ENCODE data around the gene MFN1.
"Not testable (repeated sequence)": the region's sequence is repeated elsewhere in the genome, so short reads cannot be mapped to it uniquely, and the experiment has no call there.

Gene MFN1

DNA sequence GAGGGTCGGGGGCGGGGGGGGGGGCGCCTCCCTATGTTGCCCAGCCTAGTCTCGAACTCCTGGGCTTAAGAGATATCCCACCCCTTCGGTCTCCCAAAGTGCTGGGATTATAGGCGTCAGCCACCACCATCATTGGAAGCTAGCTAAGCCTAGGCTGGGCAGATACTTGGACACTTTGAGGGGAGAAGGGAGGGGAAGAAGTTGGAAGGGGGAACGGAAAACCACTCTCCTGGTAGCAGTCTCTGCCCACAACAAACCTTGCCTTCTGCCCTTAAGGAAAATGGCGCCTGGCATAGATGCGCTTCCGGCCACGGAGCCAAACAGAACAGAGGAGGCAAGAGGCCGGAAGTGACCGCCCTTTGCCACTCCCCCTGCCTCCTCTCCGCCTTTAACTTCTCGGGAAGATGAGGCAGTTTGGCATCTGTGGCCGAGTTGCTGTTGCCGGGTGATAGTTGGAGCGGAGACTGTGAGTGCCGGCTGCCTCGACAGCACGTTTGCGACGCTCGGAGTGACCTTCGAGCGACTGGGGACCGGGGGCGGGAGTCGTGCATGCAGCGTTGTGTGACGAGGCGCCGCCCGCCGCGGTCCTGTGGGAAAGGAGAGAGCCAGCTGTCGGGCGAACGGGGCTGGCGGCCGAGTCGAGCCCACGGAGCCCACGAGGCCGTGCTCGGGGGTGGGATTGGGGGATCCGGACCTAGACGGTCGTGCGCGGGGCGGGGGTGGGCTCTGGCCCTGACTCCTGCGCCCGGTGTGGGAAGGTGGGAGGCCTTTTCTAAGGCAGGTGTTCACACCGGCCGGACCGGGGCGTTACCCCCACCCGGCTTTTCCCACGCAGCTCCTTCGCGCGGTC is at the start of gene MFN1:
Gene MFN1 (plus strand): TSS at position 365 of the 850 bp plus-strand sequence. CDS start 1,143 bp downstream, outside the sequence.
- peak; percentile 96 for DNase-seq

DNA sequence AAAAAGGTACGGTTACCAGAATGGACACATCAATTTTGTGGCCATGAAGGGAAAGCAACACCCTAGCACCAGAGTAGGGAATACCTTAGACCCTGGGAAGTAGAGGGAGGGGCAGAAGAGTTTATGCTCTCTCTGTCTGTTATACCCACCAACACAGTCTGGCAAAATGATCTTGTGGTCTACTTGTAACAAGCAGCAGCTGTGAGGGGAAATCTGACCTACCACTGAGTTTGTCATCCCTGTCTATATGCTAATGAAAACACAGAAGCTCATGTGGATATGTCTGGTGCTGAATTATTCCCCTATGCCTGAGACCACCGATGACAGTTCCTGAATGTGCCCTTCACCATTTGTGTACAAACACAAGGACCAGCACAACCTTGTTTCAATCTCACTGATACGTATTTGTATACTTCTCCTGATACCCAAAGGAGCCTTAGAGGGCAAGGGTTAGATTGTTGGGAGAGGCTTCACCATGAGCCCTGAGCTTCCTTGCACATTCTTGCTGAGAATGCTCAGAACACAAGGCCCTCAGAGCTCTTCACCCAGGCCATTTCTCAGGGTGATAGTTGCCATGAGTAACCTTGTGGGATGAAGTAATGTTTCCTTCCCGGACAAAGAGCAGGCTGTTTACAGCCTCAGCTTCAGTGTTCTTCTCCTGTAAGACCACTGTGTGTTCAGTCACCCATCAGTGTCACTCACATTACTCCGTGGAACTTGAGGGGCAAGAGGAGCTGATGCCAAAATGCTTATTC is 49.4 kb upstream of the MFN1 start:
- DNase-seq, result no peak

DNA sequence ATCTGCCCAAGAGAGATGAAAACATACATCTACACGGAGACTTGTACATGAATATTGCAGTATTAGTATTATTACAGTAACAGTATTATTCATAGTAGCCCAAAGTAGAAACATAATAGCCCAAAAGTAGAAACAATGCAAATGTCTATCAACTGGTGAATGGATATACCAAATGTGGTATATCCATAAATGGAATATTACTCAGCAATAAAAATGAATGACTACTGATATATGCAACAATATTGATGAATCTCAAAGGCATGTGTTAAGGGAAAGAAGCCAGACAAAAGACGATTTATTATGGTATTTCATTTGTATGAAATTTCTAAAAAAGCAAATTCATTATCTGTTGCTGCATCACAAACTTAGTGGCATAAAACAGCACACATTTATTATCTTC is 48.2 kb upstream of the MFN1 start:
- no peak for DNase-seq

DNA sequence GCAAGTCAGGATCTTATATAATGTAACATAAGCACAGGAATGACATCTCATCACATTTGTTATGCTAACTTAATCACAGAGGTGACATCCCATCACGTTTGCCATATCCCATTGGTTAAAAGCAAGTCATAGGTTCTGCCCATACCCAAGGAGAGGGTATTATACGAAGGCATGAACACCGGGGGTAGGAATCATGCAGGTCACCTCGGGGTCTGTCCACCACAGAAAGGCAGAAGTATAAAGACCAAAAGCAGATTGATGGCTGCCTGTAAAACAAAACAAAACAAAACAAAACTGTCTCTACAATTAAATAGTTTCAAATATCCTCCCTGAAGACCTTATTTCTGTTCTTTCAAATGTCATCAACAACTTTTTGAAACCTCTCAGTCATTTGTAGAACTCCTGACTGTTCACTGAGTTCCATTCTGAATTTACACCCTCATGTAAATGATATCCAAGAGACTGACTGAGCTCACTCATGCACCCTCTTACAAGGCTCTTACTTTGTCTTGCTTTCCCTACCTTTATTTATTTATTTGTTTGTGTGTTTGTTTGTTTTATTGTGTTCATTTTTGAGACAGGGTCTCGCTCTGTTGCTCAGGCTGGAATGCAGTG is 47.4 kb upstream of the MFN1 start:
- no peak for DNase-seq

DNA sequence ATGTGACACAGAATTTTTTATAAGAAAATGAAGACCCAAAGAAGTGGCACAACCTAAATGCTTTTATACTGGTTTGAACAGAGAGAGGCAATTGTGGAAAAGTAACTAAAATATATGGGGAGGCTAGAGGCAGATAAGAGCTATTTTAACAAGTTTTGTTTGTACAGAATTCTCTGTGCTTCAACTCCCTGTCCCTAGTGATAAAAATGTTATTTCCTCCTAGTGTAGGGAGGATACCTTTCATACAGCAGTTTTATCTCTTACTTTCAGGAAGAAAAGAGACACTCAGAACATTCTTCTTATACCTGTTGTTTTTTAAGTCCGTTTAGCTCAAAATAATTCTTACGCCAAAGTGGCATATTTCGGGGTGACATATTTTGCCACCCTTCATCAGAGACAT is 45.9 kb upstream of the MFN1 start:
- DNase-seq, result no peak

DNA sequence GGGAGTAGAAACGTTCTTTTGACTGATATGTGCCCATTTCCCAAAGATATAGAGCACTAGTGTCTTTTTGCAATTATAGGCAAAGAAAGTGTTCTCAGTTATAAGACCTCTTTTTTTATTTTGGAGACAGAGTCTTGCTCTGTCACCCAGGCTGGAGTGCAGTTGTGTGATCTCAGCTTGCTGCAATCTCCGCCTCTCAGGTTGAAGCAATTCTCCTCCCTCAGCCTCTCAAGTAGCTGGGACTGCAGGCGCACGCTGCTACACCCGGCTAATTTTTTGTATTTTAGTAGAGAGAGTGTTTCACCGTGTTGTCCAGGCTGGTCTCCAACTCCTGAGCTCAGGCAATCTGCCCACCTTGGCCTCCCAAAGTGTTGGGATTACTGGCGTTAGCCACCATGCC is 45.4 kb upstream of the MFN1 start:
- DNase-seq, result no peak

DNA sequence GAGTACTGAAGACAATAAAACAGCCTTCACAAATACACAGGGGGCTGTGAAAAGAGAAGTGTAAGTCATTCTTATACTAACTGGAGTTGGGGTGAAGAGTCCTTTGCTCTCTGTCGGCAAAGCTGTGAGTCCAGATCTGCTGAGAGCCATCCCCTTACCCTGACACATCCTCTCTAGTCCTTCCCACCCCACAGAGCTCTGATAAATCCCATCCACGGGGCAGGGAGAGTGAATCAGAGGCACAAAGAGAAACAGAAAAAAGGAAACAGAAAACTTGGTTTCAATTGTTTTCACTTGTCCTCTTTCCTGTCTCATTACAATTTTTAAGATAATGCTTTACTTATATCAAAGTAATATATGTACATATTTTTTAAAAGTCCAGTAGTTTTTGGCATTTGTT is 42.9 kb upstream of the MFN1 start:
- DNase-seq, result peak; percentile 15

DNA sequence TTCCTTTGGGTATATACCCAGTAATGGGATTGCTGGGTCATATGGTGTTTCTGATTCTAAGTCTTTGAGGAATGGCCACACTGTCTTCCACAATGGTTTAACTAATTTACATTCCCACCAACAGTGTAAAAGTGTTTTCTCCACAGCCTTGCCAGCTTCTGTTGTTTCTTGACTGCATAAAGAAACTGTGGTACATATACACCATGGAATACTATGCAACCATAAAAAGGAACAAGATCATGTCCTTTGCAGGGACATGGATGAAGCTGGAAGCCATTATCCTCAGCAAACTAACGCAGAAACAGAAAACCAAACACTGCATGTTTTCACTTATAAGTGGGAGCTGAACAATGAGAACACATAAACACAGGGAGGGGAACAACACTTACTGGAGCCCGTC is 40.1 kb upstream of the MFN1 start:
- DNase-seq, result not testable (repeated sequence)

DNA sequence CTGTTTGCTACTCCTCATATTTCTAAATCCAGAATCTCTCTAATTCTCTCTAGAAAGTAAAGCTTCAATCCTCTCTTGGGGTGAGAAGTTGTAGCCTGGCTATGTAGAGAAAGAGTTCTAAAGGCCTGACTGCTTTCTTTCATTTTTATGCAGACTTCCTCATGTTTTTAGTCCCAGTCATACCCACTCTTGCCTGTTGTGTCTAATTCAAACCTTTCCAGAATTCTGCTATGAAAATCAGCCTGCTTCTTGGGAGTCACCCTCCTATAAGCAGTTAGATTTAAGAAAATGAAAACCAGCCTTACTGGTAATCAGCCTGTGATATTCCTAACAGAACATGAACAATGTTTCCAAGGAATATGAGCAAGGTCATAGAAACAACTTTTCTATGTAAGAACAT is 39.5 kb upstream of the MFN1 start:
- DNase-seq, result no peak

DNA sequence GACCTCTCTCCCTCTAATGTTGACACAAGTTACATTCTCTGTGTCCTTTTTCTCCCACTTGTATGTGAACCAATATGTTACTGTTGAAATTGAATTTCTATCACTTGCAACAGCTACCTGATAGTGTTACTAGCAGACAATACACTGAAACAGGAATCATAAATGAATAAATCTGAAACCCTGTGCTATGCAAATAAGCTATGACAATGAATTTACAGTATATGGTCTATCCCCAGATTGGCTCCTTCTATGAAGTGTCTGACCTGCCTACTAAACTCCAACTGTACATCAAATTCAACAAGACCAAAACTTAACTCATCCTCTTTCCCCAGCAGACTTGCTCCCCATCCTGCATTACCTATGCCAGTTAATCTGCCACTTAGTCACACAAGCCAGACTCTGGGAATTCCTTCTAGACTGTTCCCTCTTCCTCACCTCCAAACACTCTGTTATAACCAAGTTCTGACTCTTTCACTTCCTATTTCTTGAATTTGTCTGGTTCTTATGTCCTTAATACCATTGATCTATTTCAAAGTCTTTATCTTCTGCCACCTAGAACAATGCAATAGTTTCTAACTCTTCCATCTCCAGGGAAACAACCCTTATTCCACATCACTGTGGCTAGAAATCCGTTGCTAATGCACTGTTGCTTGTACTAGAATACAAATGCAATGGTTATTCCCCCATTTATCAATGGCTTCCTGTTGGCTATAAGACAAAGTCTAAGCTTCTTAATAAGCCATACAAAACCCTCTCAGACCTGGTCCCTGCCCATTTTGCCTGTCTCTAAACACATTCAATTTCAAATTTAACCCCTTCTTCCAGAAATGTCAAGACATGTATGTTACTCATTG is 38.1 kb upstream of the MFN1 start:
- no peak for DNase-seq

DNA sequence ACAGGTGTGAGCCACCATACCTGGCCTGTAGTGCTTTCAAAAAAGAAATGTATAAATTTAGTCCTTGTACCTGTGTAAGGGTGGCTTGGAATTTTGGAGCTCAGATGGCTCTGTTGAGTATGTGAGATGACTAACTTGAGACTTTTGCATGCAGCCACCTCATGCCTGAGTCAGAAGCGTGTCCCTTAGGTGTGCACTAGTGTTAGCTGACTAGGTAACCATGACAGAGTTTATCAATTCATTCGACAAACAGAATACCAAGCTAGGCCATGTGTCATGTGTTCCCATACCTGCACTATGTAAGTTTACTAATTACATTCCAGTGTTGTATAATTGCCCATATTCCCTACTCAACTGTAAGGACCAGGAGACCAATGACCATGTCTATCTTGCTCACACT is 28.6 kb upstream of the MFN1 start:
- DNase-seq, result no peak

DNA sequence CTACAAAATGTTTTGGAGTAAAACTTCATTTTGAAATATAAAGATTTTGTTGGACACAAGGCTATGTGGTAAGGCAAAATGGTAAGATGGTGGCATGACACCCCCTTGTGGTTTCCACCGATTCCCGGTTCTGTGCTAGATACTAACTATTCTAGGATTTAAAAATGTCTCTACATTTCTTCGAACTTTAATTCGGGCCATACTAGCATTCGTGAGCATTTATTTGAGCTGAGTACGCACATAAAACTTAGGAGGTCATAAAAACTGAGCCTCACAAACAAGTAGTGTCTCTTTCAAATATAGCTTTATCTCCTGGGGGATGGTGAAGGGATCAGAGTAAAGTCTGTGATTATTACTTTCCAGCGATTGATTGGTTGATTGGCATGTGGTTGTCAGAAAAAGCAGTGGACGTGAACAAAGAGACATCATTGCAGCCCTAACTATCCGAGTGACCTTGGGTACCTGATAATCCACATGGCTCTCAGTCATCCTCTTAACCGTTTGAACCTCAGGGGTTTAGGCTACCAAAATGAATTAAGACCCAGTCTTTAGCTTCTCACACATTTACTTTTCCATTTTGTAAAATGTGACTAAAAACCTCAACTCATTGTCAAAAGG is 25.7 kb upstream of the MFN1 start:
- peak; percentile 32 for DNase-seq

DNA sequence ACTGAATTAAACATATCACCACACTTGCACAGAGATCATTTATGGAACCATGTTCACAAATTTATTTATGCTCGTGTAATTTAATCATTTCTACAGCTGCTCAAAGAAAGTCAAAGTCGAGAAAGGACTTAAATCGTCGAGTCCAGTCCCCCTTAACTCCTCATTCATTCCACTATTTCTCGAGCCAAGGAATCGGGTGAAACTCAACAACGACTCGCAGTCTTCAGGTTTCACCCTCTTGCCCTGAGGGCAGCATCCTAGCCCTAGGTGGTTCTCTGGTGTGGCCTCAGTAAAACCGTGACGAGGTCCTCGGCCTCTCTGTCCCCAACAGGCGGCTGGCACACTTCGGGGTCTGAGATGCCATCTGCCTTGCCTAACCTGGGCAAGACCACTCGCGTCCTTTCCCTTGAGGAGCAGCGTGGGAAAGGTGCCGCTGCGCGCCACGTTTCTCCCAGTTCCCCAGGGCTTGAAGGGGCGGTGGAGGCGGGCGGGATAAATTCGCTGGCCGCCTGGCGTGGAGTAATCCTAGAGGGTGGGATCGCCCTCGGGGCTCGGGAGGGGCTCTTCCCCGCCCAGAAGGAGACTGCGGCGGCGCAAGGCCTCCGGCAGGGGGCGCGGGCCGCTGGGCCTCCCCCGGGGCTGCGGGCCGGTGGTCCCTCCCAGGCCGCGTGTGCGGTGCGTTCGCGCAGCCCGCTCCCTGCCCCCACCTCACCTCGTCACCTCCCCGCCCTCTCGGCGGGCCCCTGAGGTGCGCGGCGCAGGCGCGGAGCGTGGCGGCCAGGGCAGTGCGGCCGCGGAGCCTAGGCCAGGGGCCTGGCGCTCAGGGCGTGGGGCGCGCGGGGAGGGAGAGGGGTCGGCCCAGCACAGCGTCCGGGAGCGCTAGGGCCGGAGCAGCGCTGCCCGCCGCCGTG is 25.0 kb upstream of the MFN1 start, which contains the start of gene ZNF639:
Gene ZNF639 (plus strand): TSS at position 746 of the 911 bp plus-strand sequence. CDS start 5,263 bp downstream, outside the sequence.
- DNase-seq, result peak; percentile 79

DNA sequence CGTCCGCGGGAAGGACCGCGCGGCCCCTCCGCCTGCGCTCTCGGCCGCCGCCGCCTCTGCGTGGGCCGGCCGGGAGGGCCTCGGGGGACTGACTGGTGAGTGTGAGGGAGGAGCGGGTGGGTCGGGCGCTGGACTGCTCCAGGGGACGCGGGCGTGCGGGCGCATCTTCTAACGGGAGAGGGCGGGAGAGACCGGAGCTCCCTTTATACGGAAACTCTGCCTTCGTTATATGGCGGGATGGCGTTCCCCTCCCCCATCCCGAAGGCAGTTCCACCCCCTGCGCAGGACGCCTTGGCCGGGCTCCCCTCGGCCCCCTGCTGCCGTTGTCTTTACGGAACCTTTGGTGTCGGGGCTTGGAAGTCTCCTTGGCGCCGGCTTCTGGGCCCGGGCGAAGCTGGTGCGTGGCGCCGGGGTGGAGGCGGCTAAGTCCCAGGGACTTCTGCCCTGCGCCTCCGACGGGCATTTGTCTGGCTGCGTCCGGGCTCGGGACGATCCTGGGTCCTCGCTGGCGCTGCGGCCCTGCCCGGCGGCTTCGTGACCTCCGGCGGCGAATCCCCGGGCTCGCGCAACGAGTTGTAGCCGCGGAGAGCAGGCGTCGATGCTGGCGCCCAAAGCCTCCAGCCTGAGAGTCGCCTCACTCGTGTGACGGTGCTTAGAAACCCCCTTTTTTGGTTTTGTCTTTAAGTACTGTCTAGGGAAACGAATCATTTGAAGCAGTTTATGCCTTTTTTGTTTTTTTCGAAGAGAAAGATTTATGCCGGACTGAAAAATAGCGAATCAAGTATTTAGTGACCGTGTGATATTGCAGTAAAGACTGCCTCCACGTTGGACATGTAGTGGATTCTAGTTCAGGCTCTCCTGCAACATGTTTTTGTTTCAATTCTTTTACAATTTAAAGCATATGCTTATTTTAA is 24.1 kb upstream of the MFN1 start:
- DNase-seq, result peak; percentile 68

DNA sequence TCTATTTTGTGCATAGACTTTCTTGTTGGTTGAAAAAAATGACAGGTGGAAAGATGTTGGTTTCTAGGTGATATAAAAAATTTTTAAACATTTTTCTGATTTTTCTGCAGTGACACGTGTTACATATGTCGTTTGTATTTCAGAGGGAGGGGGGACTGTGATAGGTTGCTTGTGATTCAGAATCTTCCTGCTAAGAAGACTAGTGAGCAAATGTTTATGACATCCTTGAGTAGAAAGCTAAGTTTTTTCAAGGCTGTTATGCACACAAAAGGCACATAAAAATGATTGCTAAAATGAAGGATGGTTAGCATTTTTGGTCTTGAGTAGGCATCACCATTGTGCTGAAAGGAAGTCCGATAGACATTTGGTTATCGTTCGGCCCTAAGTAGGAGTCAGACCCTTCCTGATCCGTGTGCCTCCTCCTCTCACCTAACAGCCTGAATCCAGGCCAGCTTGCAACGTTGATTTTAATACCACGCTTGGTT is 23.2 kb upstream of the MFN1 start:
- no peak for DNase-seq

DNA sequence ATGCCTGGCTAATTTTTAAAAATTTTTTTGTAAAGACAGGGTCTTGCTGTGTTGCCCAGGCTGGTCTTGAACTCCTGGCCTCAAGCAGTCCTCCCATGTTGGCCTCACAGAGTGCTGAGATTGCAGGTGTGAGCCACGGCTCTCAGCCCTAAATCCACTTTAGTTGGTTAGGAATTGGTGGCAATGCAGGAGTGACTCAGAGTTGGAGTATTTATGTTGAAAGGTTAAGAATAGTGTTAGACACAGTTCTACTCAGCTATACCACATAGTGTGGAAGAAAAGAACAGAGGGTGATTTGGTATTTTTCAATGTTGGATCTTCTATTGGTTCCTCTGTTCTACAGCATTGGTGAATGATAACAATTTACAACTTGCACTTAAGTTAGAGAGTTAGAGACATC is 17.1 kb upstream of the MFN1 start:
- DNase-seq, result no peak

DNA sequence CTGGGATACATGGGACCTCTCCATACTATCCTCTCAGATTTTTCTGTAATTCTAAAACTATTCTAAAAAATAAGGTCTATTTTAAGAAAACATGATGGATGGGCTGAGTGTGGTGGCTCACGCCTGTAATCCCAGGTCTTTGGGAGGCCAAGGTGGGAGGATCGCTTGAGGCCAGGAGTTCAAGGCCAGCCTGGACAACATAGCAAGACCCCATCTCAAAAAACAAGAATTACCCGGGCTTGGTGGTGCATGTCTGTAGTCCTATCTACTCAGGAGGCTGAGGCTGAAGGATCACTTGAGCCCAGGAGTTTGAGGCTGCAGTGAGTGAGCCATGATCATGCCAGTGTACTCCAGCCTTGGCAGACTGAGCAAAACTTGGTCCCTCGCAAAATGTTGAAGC is 15.3 kb upstream of the MFN1 start:
- no peak for DNase-seq

DNA sequence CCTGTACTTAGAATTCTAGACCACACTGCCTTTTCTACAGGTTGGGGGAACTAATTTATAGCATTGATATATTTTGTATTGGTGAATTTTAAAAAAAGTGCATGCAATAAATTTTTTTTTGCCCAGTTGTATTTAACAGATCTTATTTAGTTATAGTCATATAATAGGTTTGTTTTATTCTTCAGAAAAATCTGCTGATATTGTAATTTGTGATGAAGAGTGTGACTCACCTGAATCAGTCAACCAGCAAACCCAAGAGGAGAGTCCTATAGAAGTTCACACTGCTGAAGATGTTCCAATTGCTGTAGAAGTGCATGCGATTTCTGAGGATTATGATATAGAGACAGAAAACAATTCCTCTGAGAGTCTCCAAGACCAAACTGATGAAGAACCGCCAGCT is 14.4 kb upstream of the MFN1 start:
- DNase-seq, result no peak

DNA sequence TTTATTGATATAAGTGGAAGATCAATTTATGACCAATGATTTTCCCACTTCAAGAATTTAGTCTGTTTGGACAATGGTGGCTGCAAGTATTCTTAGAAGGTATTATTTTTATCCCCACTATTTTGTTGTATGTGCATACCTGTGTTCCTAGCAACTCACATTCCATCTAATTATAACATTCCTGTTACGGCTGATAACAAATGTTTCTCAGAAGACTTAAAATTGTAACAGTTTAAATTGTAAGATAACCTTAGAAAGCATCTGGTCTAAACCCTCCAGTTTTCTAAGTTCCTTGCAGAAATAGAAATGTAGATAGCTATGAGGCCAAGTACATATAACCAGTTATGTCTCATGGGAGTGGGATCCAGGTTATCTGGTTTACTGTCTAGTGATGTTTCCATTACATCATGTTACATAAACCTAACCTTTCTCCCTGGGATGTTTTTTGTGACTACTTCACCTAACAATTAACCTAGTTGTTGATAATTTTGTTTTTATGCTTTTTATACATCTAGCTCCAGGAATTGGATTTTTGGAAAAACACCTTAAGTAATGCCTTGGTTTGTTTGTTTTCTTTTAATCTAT is 11.1 kb upstream of the MFN1 start:
- DNase-seq, result no peak
